Colonic mucosa (tissue), 4 donors: ENCODE data around the gene PSAP. TPM values are rescaled to one million over a fixed set of nuclear protein-coding genes. Genes with fewer than 3 reads are reported as not detected.

Source experiments
- DNase-seq: peaks from one replicate; pipeline ENCODE4 v3.0.0-alpha.2; 2020
- H3K27ac ChIP-seq: fragments of 200-600 bp; one replicate; pipeline ENCODE4 v1.8.0; 2021
- H3K27me3 ChIP-seq: fragments of 200-600 bp; one replicate; pipeline ENCODE4 v1.8.0; 2021
- H3K36me3 ChIP-seq: fragments of 200-600 bp; one replicate; pipeline ENCODE4 v1.8.0; 2021
- H3K4me1 ChIP-seq: fragments of 200-600 bp; one replicate; pipeline ENCODE4 v1.8.0; 2021; ENCODE audit warnings: mild to moderate bottlenecking
- H3K4me3 ChIP-seq: fragments of 200-600 bp; one replicate; pipeline ENCODE4 v1.8.0; 2021
- H3K9ac ChIP-seq, 2 donors: one replicate each; pipeline ENCODE4 v1.7.0; 2013; ENCODE audit warnings: control low read depth in 2 of 2, low read depth in 2 of 2, low read length in 2 of 2
- H3K9me3 ChIP-seq: fragments of 200-600 bp; one replicate; pipeline ENCODE4 v1.8.0; 2021
- CTCF ChIP-seq: fragments of 200-600 bp; IDR thresholded peaks from one replicate; pipeline ENCODE4 v1.8.0; 2022; ENCODE audit warnings: antibody characterized with exemption, mild to moderate bottlenecking
- intact Hi-C: fragments of 100-400 bp; cut with DNase I; formaldehyde crosslinking; loops from one replicate; pipeline ENCODE4 v1.14.1; 2022
- total RNA-seq, 2 donors: library from RNA; stranded (reverse); fragmentation: NEBNext Ultra II Directional in 1 of 2; extraction: Animal tissue kit (Norgen Biotek cat#: 25700) in 1 of 2; gene quantifications; one replicate each; pipeline ENCODE4 v1.2.1, GENCODE V29; 2021
- donor health status: healthy.
- donor health status: DM: no; HTN: no; CAD: no.
- donor health status: DM: no; HTN: no; CAD: no.

The PSAP gene
- total RNA-seq, 2 donors from 2014 or later = 363 to 629 TPM

- H3K27ac ChIP-seq = no peak overlapping the region
- peaks cover 14% of the 10 kb centered on the region for H3K36me3 ChIP-seq
- H3K9me3 ChIP-seq = no peaks in the 10 kb centered on the region
- H3K9ac ChIP-seq = no peak overlapping the region
- no peak for DNase-seq
- no peaks in the 10 kb centered on the region for H3K27me3 ChIP-seq
- intact Hi-C loops = loop anchor here (10.0 kb wide), 2 partner anchors 112 to 432 kb away; no protein-coding TSS in a partner anchor
- no peak for TF ChIP-seq CTCF
- no peaks in the 10 kb centered on the region for H3K4me1 ChIP-seq
- no peak overlapping the region for H3K4me3 ChIP-seq
Observed at GRCh38 chr10:71816936-71817618, 34.0 kb downstream of the PSAP start.

DNA sequence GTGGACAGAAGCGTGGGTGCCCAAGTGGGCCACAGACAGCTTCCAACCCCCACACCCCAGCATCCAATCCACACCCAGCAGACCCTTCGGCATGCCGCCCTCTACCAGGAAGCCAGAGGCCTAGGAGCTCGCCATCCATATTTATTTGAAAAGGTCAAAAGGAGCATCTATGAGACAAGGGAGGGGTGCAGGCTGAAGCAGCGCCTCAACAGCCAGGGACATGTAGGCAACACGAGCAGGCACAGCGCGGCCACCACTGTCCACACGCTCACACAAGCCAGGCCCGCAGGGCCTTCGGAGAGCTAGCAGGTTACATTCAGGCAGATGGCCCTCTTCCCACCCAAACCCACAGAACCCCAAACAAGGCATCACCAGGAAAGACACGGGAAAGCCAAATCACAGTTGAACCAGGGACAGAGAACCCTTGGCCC, 34.6 kb downstream of the PSAP start:
- Histone ChIP-seq H3K36me3 (peaks cover 14% of the 10 kb centered on the region), H3K9me3 (no peaks in the 10 kb centered on the region), H3K27me3 (no peaks in the 10 kb centered on the region), H3K4me3 (no peak overlapping the region), H3K4me1 (no peaks in the 10 kb centered on the region), H3K9ac (no peak overlapping the region), H3K27ac (no peak overlapping the region)
- TF ChIP-seq CTCF = no peak
- no peak for DNase-seq
- intact Hi-C loops = loop anchor here (10.0 kb wide), 2 partner anchors 112 to 432 kb away; no protein-coding TSS in a partner anchor

DNA sequence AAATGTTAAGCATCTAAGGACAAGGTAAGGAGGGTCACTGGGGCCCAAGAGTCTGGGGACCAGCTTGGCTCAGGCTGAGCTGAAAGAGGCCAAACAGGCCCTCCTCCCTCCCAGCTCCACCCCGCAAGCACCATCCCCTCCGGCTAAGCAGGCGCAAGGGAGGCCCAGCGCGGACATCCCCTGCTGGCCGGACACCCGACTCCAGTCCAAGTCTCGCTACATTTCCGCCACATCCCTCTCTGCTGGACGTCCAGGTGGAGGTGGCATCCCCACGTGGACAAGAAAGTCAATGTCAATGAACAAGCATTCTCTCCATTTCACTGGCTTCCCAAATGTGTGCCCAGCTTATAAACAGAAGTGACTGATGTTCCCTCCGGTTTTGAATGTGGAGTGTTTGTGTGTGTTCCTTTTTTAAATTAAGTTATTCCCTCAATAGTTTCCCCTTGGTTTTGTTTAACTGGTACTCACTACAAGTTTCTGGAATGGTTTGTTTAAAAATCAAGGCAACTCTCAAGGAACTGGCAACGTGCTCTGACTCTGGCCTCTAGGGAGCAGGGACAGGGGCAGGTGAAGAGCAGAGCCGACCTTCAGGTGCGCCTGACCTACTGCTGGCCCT, 35.4 kb downstream of the PSAP start:
- DNase-seq = peak; percentile 15
- H3K27me3 ChIP-seq = no peaks in the 10 kb centered on the region
- intact Hi-C loops = loop anchor here (10.0 kb wide), 2 partner anchors 111 to 431 kb away; no protein-coding TSS in a partner anchor
- H3K27ac ChIP-seq = no peak overlapping the region
- peaks cover 14% of the 10 kb centered on the region for H3K36me3 ChIP-seq
- no peak for TF ChIP-seq CTCF
- H3K4me3 ChIP-seq = no peak overlapping the region
- no peak overlapping the region for H3K9ac ChIP-seq
- no peaks in the 10 kb centered on the region for H3K4me1 ChIP-seq
- no peaks in the 10 kb centered on the region for H3K9me3 ChIP-seq

DNA sequence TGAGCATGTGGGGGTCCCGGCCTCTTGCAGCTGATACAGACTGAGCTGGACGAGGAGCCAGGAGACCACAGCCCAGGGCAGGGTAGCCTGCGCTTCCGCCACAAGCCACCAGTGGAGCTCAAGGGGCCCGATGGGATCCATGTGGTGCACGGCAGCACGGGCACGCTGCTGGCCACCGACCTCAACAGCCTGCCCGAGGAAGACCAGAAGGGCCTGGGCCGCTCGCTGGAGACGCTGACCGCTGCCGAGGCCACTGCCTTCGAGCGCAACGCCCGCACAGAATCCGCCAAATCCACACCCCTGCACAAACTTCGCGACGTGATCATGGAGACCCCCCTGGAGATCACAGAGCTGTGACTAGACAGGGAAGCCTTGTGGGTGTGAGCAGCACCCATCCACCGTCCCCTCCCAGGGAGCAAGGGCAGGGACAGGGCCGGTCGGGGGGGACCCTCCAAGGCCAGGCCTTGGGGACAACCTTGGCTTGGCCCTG, 36.1 kb downstream of the PSAP start:
- H3K9me3 ChIP-seq = no peaks in the 10 kb centered on the region
- no peaks in the 10 kb centered on the region for H3K4me1 ChIP-seq
- DNase-seq = no peak
- peaks cover 9% of the 10 kb centered on the region for H3K36me3 ChIP-seq
- H3K27ac ChIP-seq = no peak overlapping the region
- H3K4me3 ChIP-seq = no peak overlapping the region
- no peak for TF ChIP-seq CTCF
- intact Hi-C loops = loop anchor here (5.0 to 10.0 kb wide), 3 partner anchors 110 to 503 kb away; no protein-coding TSS in a partner anchor
- no peak overlapping the region for H3K9ac ChIP-seq
- no peaks in the 10 kb centered on the region for H3K27me3 ChIP-seq

DNA sequence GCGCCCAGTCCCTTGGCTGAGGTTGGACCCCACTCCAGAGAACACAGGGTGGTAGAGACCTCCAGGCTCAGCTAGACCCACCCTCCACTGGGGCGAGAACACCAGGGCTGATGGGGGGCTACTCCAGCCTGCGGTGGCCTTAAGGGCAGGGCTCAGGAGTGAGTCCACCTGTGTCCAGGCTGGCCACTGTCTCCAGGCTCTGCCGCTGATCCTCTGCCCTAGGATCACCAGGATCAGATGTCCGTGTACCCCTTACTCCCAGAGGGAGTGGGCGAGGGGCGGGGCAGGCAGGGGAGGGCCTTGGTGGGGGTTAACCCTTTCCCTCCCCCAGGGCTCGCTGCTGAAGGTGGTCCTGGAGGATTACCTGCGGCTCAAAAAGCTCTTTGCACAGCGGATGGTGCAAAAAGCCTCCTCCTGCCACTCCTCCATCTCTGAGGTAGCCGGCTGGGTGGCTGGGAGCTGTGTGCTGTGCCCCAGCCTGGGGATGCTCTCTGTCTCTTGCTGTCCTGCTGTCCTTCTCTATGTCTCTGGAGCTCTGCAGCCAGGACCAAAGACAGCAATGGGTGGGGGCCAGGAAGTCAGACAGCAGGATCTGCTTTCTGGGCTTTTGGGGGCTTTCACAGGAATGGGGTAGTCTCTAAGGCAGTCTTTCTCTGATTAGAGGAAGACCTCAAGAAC, 38.0 kb downstream of the PSAP start:
- Histone ChIP-seq H3K9ac (no peak overlapping the region), H3K27ac (no peak overlapping the region), H3K4me3 (no peak overlapping the region), H3K27me3 (no peaks in the 10 kb centered on the region), H3K4me1 (no peaks in the 10 kb centered on the region), H3K36me3 (no peaks in the 10 kb centered on the region), H3K9me3 (no peaks in the 10 kb centered on the region)
- no peak for DNase-seq
- no peak for TF ChIP-seq CTCF
- intact Hi-C loops = loop anchor here (5.0 to 10.0 kb wide), 3 partner anchors 108 to 501 kb away; no protein-coding TSS in a partner anchor
